ENCODE measurements around the gene EXO1.
A peak's percentile ranks its signal among the peaks of the same experiment; 100 is the strongest.
"Not testable (repeated sequence)": the region's sequence is repeated elsewhere in the genome, so short reads cannot be mapped to it uniquely, and the experiment has no call there.

EXO1 gene

GRCh38 chr1:241836941-241837340 lies 11.1 kb upstream of the EXO1 start:
- no peak for DNase-seq (ENCODE audit: low spot score)

- DNase-seq (ENCODE audit: low spot score), result no peak
Measured at GRCh38 chr1:241837416-241837815, 10.6 kb upstream of the EXO1 start.

DNA sequence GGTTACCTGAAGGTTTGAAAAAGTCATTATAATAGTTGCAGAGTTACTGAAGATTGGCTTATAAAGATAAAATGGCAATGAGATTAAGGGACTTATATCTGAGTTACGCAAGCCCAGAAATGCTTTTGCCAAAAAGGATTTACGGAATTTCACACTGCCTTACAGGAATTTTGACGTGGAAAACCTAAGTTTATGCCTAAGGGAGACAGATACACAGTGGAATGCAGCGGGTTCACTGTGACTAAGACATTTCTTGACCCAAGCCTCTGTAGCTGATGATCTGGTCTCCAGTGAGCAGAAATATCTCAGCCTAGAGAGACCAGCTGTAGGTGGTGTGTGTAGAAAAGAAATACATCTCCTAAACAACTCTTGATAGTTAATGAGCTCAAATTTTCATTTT lies 10.1 kb upstream of the EXO1 start:
- peak; percentile 51 for DNase-seq (ENCODE audit: low spot score)

GRCh38 chr1:241838897-241839296 lies 9.1 kb upstream of the EXO1 start:
- no peak for DNase-seq (ENCODE audit: low spot score)

DNA sequence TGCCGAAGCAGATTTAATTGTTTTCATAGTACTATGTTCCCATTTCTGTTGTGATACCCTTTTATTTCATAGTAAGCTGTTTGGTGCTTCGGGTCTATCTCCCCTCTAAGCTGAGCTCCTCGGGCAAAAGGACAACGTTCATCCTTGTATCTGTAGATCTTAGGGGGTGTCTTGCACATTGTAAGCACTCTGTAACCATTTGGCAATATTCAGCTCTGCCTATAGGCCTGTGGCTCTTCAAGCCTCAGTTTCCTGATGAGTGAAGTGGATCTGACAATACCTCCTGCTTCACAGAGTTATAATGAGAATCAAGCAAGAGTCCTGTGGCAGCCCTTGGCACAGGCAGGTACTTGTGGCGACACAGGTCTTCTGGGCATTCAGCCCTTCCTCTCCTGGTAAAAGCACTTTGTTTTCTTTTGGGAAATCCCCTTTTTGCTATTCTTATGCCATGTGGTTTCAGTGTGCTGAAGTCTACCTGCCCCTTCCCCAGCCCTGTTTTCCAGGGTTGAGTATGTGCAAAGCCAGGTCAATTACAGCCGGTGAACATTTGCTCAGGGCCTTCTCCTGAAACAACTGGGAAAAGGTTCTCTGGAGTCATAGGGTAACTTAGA lies 8.5 kb upstream of the EXO1 start:
- DNase-seq (ENCODE audit: low spot score), result no peak

DNA sequence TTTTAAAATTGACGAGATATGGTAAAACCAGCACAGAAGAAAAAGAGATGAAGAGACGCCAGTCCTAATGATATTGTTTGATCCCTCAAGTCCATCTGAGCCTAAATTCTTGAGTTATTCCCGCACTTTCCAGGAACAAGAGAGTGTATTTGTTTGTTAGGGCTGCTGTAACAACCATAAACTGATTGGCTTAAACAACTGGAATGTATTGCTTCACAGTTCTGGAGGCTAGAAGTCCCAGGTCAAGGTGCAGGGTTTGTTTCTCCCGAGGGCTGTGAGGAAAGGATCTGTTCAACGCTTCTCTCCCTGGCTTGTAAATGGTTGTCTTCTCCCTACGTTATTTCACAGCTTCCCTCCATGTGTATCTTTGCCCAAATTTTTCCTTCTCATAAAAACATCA lies 7.8 kb upstream of the EXO1 start:
- no peak for DNase-seq (ENCODE audit: low spot score)

- DNase-seq (ENCODE audit: low spot score), result no peak
Measured at GRCh38 chr1:241841691-241842090, 6.3 kb upstream of the EXO1 start.

- DNase-seq (ENCODE audit: low spot score), result peak; percentile 31
Measured at GRCh38 chr1:241842565-241842964, 5.4 kb upstream of the EXO1 start.

GRCh38 chr1:241844593-241844992 lies 3.4 kb upstream of the EXO1 start:
- no peak for DNase-seq (ENCODE audit: low spot score)

DNA sequence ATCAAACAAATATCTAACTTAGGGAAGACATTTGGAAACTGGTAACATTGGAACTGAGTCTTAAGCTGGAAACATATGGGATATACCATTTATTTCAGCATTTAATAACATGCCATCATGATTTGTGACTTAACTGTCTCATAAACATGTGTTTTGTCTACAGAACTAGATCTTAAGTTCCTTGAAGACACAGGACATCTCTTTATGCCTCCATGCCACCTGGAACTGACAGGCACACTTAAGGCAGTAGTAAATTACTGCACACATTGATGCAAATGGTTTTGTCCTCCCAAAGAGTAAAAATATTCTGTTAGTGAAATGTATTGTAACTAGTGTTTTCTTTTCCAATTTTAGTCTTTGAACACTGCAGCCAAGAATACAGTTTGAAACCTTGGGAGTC lies 1.6 kb upstream of the EXO1 start:
- no peak for DNase-seq (ENCODE audit: low spot score)

- DNase-seq (ENCODE audit: low spot score), result no peak
Measured at GRCh38 chr1:241846862-241847539, 1.0 kb upstream of the EXO1 start.

- DNase-seq (ENCODE audit: low spot score), result no peak
Measured at GRCh38 chr1:241847540-241847795, 536 bp upstream of the EXO1 start.

GRCh38 chr1:241848686-241849344 lies 811 bp downstream of the EXO1 start:
- no peak for DNase-seq (ENCODE audit: low spot score)

DNA sequence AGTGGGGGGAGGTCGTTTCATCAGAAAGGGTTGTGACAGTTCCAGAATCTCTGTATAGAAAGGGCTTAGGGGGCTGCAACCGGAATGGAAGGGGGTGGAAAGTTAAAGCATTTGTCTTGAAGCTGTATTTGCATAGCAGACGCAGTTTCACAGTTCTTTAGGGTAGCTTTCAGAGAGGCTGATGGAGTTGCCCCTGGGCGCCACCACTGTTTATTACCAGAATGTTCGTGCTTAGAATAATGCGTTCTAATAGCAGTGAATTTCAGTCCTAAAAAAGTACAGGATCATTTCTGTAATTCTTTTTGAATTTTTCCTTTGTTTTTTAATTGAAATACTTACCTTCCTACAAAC lies 1.3 kb downstream of the EXO1 start:
- DNase-seq (ENCODE audit: low spot score), result no peak

DNA sequence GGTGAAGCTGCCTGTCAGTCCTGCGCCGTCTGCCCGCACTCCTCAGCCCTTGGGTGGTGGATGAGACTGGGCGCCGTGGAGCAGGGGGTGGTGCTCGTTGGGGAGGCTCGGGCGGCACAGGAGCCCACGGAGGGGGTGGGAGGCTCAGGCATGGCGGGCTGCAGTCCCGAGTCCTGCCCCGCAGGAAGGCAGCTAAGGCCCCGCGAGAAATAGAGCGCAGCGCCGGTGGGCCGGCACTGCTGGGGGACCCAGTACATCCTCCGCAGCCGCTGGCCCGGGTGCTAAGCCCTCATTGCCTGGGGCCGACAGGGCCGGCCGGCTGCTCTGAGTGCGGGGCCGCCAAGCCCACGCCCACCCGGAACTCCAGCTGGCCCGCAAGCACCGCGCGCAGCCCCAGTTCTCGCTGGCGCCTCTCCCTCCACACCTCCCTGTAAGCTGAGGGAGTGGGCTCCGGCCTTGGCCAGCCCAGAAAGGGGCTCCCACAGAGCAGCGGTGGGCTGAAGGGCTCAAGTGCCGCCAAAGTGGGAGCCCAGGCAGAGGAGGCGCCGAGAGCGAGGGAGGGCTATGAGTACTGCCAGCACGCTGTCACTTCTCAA lies 7.6 kb downstream of the EXO1 start:
- not testable (repeated sequence) for DNase-seq (ENCODE audit: low spot score)

- DNase-seq (ENCODE audit: low spot score), result no peak
Measured at GRCh38 chr1:241857131-241857530, 9.1 kb downstream of the EXO1 start.

DNA sequence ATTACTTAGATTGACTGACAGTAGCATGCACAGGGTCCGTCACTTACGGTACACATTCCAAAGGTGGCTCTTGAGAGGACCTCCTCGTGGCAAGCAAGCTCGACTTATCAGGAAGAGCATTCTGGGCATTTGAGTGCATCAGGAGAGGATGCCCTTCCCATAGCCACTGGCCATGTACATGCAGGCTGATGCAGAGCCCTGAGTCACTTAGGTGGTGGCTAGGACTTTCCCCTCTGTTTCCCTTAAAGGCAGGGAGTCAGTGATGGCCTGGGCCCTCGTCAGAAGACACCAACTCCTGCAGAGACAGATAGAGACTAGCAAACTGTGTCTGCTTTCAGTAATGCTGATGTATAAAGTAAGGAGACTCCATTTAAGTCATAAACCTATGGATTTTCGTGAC lies 12.9 kb downstream of the EXO1 start:
- DNase-seq (ENCODE audit: low spot score), result no peak

GRCh38 chr1:241869022-241869421 lies 21.0 kb downstream of the EXO1 start:
- DNase-seq (ENCODE audit: low spot score), result no peak

DNA sequence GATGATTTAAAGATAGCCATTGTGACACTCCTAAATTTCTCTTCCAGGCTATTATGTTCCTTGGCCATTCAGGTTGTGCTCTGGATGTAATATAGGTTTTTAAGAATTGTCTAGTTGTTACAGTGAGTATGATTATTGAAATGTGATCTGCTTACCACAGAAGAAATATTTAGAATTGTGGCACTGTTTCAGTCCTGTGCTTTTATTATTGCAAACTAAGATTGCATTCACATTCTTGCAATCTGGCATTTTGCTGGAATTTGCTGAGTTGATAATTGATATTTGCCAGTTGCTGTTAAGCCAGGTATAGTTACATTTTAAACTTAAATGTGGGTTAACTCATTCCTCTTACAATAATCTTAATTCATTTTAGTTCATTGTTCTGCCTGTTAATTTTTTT lies 22.3 kb downstream of the EXO1 start:
- no peak for DNase-seq (ENCODE audit: low spot score)

GRCh38 chr1:241870746-241871430 lies 22.9 kb downstream of the EXO1 start:
- DNase-seq (ENCODE audit: low spot score), result no peak

DNA sequence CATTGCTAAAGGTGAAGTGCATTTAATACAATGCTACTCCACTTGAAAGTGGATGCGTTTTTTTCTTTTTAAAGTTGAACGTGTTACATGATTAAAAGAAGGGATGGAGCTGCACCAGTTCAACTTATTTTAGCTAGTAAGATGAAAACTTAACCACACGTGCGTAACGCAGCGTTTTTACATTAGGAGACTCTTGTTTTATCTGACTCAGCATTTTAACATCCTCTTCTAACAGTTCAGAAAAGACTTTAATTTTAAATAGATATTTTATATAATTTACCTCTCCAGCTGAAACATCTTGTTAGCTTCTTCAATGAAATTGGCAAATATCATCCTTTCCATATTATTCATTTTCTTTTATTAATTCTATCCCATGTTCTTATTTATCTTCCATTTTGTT lies 33.4 kb downstream of the EXO1 start:
- DNase-seq (ENCODE audit: low spot score), result no peak

GRCh38 chr1:241883159-241883558 lies 35.2 kb downstream of the EXO1 start:
- DNase-seq (ENCODE audit: low spot score), result no peak

- peak; percentile 12 for DNase-seq (ENCODE audit: low spot score)
Measured at GRCh38 chr1:241888232-241888631, 40.2 kb downstream of the EXO1 start.

Measured in AG08396 (cell line).